Osteocyte (in vitro differentiated cells): ENCODE data around the gene ITPKB. TPM values are rescaled to one million over a fixed set of nuclear protein-coding genes. Genes with fewer than 3 reads are reported as not detected.

ENCODE experiments used
- DNase-seq: peaks from one replicate; pipeline ENCODE4 v3.0.0; 2021; ENCODE audit warnings: mixed read lengths; ENCODE audit not compliant: unreplicated experiment; ENCODE audit errors: extremely low spot score
- H3K27ac Mint-ChIP-seq: one replicate; pipeline ENCODE4 v1.8.0; 2021; ENCODE audit warnings: mild to moderate bottlenecking, mixed read lengths; ENCODE audit not compliant: unreplicated experiment
- H3K27me3 Mint-ChIP-seq: one replicate; pipeline ENCODE4 v1.8.0; 2021; ENCODE audit warnings: mixed read lengths; ENCODE audit not compliant: unreplicated experiment
- H3K36me3 Mint-ChIP-seq: one replicate; pipeline ENCODE4 v1.8.0; 2021; ENCODE audit warnings: mixed read lengths; ENCODE audit not compliant: unreplicated experiment
- H3K4me1 Mint-ChIP-seq: one replicate; pipeline ENCODE4 v1.8.0; 2021; ENCODE audit warnings: mixed read lengths; ENCODE audit not compliant: unreplicated experiment
- H3K4me3 Mint-ChIP-seq: one replicate; pipeline ENCODE4 v1.8.0; 2021; ENCODE audit warnings: mild to moderate bottlenecking, moderate library complexity, mixed read lengths; ENCODE audit not compliant: unreplicated experiment
- H3K9me3 Mint-ChIP-seq: one replicate; pipeline ENCODE4 v1.8.0; 2021; ENCODE audit warnings: mixed read lengths; ENCODE audit not compliant: unreplicated experiment
- CTCF ChIP-seq: fragments of 200-600 bp; sonication (generic); IDR thresholded peaks from 2 replicates; pipeline ENCODE4 v1.5.0; 2021; ENCODE audit warnings: antibody characterized with exemption, mild to moderate bottlenecking, moderate library complexity
- total RNA-seq: library from RNA; stranded (reverse); gene quantifications from 2 replicates; pipeline ENCODE4 v1.2.1, GENCODE V29; 2021

Gene ITPKB
- total RNA-seq, 1 donor from 2014 or later = 28.3 TPM

GRCh38 chr1:226629896-226630550 is 109.1 kb downstream of the ITPKB start:
- Mint-ChIP-seq H3K4me1 (peaks cover 5% of the 10 kb centered on the region), H3K36me3 (peaks cover 6% of the 10 kb centered on the region), H3K9me3 (no peaks in the 10 kb centered on the region), H3K4me3 (no peak overlapping the region), H3K27me3 (no peaks in the 10 kb centered on the region), H3K27ac (no peak overlapping the region)
- TF ChIP-seq CTCF = no peak
- DNase-seq = no peak

GRCh38 chr1:226629210-226629895 is 109.7 kb downstream of the ITPKB start:
- no peak for TF ChIP-seq CTCF
- peaks cover 5% of the 10 kb centered on the region for H3K4me1 Mint-ChIP-seq
- H3K36me3 Mint-ChIP-seq = peaks cover 6% of the 10 kb centered on the region
- H3K9me3 Mint-ChIP-seq = no peaks in the 10 kb centered on the region
- H3K27me3 Mint-ChIP-seq = no peaks in the 10 kb centered on the region
- H3K4me3 Mint-ChIP-seq = no peak overlapping the region
- no peak overlapping the region for H3K27ac Mint-ChIP-seq
- no peak for DNase-seq

- no peak overlapping the region for H3K4me3 Mint-ChIP-seq
- H3K9me3 Mint-ChIP-seq = no peaks in the 10 kb centered on the region
- TF ChIP-seq CTCF = no peak
- DNase-seq = no peak
- no peaks in the 10 kb centered on the region for H3K27me3 Mint-ChIP-seq
- peaks cover 5% of the 10 kb centered on the region for H3K4me1 Mint-ChIP-seq
- H3K36me3 Mint-ChIP-seq = peaks cover 6% of the 10 kb centered on the region
- no peak overlapping the region for H3K27ac Mint-ChIP-seq
Observed at GRCh38 chr1:226628612-226629155, 110.4 kb downstream of the ITPKB start.

GRCh38 chr1:226627924-226628611 is 111.0 kb downstream of the ITPKB start:
- Mint-ChIP-seq H3K27me3 (no peaks in the 10 kb centered on the region), H3K4me1 (peaks cover 5% of the 10 kb centered on the region), H3K27ac (no peak overlapping the region), H3K9me3 (no peaks in the 10 kb centered on the region), H3K4me3 (no peak overlapping the region), H3K36me3 (peaks cover 6% of the 10 kb centered on the region)
- TF ChIP-seq CTCF = no peak
- DNase-seq = no peak
